GM20000 (cell line): ENCODE measurements around the gene TUBGCP2.
"Not testable (repeated sequence)": the region's sequence is repeated elsewhere in the genome, so short reads cannot be mapped to it uniquely, and the experiment has no call there.

Experiments used
- DNase-seq: peaks from one replicate; pipeline ENCODE4 v3.0.0; 2012; ENCODE audit warnings: low spot score
- TF ChIP-seq, protein P1 (sequence below): IDR thresholded peaks from 2 replicates; pipeline ENCODE4 v1.5.1; 2012; ENCODE audit warnings: mild to moderate bottlenecking, control low read depth; ENCODE audit errors: extremely low read depth, missing control alignments

Gene TUBGCP2

DNA sequence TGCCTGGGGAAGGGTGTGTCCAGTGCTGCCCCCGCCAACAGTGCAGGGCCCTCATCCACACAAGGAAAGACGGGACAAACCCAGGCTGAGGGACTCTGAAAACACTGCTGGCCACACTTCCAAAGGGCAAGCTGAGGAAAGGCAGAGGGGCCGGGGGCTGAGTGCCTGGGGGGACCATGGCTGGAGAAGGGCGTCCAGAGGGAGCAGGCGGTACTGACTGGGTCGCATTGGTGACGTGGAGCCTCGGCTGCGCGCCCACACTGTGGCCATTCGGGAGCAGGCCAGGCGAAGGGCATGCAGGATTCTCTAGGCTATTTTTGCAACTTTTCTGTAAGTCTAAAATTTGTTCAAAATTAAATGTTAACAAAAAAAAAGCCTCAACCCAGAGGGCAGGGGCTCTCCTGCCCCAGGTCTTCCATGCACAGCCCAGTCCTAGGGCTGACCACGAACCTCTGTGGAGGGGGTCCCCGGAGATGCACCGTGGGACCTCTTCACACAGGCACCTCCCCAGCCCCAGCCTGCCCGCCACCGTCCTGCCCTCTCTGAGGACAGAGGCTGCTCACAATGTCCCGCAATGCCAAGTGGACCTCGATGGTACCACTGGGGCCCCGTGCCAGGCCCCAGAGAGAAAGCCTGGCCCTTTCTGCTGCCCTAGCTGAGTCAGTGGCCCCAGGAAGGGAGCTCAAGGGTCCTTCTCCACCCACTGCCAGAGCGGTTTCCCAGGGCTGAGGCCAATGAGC lies 42.4 kb downstream of the TUBGCP2 start:
- TF ChIP-seq, protein P1, sequence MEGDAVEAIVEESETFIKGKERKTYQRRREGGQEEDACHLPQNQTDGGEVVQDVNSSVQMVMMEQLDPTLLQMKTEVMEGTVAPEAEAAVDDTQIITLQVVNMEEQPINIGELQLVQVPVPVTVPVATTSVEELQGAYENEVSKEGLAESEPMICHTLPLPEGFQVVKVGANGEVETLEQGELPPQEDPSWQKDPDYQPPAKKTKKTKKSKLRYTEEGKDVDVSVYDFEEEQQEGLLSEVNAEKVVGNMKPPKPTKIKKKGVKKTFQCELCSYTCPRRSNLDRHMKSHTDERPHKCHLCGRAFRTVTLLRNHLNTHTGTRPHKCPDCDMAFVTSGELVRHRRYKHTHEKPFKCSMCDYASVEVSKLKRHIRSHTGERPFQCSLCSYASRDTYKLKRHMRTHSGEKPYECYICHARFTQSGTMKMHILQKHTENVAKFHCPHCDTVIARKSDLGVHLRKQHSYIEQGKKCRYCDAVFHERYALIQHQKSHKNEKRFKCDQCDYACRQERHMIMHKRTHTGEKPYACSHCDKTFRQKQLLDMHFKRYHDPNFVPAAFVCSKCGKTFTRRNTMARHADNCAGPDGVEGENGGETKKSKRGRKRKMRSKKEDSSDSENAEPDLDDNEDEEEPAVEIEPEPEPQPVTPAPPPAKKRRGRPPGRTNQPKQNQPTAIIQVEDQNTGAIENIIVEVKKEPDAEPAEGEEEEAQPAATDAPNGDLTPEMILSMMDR: no peak
- DNase-seq: no peak

DNA sequence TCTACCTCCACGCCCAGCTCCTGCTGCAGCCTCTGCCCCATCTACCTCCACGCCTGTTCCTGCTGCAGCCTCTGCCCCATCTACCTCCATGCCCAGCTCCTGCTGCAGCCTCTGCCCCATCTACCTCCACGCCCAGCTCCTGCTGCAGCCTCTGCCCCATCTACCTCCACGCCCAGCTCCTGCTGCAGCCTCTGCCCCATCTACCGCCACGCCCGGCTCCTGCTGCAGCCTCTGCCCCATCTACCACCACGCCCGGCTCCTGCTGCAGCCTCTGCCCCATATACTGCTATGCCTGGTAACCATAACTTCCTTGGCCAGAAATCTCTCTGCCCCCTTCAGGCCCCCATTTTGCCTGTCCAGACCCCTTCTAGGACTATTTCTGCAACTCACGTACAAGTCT lies 43.6 kb downstream of the TUBGCP2 start:
- not testable (repeated sequence) for DNase-seq

DNA sequence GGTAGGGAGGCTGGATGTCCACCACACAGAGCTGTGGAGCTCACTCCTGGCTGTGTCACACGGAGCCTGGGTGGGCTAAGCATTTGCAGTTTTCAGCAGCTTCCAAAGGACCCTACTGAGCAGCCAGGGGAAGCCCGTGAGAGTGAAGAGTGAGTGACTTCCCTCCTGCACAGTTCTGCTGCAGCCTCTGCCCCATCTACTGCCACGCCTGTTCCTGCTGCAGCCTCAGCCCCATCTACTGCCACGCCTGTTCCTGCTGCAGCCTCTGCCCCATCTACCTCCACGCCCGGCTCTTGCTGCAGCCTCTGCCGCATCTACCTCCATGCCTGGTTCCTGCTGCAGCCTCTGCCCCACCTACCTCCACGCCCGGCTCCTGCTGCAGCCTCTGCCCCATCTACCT lies 44.2 kb downstream of the TUBGCP2 start:
- TF ChIP-seq, protein P1: no peak
- DNase-seq: no peak

DNA sequence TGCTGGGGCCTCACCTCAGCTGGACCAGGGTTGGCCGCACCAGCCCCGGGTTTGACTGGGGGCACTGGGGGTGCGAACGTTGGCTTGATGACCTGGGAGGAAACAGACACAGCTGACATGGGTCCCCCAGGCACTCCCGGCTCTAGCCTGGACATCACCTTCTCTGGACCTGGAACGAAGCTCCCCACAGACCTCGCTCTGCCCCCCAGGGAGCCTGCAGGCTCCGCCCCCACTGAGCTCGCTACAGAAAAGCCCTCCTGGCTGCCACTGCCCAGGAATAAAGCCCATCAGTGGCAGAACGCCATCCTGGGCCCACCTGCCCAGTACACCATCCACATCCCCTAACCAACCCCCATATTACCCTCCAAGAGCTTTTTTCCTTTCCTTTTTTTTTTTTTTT lies 45.0 kb downstream of the TUBGCP2 start:
- no peak for DNase-seq

DNA sequence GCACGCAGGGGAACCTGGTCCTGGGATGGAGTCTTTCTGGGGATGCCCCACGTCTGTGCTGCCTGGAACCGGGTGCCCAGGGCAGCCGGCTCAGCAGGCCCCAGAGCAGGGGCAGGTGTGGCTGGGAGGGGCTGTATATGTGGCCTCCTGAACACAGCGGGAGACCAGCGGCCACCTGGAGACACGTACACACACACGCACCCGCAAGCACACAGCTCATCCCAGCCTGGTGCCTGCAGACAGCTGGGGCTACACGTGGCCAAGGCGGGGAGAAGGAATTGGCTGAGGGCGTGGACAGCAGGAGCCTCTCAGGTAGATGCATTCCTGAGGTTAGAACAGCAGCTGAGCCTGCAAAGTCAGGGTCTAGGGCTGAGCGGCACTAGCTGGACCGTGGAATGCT lies 46.0 kb downstream of the TUBGCP2 start:
- no peak for DNase-seq
- TF ChIP-seq, protein P1: no peak

More for the DNA sequence above, 45.0 kb downstream of the TUBGCP2 start:
- TF ChIP-seq, protein P1: no peak

DNA sequence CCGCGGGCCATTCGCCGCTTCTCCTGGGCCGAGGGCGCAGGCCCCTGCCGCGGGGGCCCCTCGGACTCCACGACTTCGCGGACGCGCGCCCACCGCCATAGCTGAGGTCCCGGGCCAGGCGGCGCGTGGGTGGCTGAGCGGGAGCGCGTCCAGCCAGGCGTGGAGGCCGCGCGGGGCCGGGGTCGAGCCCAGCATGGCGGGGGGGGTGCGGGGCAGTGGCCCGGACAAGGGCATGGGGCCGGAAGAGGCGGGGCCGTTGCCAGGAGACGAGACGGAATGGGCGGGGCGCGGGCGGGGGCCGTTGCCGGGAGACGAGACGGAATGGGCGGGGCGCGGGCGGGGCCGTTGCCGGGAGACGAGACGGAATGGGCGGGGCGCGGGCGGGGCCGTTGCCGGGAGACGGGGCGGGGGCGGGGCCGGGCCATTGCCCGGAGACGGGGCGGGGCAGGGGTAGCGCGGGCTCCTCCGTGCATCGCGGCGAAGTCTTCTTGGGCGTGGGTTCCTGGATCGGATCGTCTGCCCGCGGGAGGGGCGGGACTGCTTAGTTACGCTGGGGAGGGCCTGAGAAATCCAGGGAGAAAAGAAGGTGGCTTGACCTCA lies 46.8 kb downstream of the TUBGCP2 start:
- TF ChIP-seq, protein P1: no peak
- peak; percentile 98 for DNase-seq

DNA sequence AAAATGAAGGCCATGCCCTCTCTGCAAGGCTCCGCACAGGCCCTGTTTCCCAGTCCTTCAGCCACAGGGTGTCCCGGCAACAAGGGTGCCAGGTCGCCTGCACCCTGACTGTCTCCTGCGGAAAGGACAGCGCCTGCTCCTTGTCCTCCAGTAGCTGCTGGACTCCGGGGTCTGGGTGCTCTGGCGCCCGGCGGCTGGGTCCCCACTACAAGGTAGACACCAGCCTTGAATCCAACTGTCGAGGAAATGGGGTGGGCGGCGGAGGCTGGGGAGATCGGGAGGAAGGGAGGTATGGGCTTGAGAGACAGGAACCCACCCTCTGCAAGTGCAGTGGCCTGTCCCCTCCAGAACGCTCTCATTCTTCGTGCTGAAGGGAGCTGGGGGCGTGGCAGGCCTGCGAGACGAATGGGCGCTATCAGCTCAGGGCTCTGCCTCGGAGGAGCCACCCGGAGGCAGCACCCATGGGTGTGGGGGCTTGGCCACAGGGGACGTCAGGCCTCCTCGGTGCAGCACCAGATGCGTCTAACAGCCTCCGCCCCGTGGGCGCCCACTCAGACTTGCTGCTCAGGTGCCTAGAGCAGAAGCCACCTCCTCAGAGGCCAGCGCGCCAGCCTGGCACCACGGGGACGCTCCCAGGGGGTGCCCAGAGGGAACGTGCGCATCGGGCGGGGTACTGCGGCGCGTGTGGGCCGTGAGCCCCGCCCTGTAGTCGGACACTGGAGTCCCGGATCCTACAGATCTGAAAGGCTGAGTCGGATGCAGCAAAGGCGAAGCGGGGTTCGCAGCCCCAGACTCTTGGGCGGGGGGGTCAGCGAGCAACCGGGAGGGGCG lies 47.6 kb downstream of the TUBGCP2 start:
- TF ChIP-seq, protein P1: no peak
- DNase-seq: peak; percentile 79
